ENCODE data around the gene DNALI1. TPM values are rescaled to one million over a fixed set of nuclear protein-coding genes. Genes with fewer than 3 reads are reported as not detected.
A peak's percentile ranks its signal among the peaks of the same experiment; 100 is the strongest.

Gene DNALI1
- total and polyA plus RNA-seq, 2 donors (not counting 3 experiments of a cell fraction or from before 2014, with no cell fraction given): 5.2 to 8.1 TPM

- FAIRE-seq: peak; percentile 92
- DNase-seq (ENCODE audit: low read depth, low spot score): peak; percentile 81
- Histone ChIP-seq H3K4me3 (replicated peaks in 1 of 3; ENCODE audit: insufficient read depth in 1 of 3, low read depth in 1 of 3, low read length in 3 of 3) (no peak overlapping the region), H3K9me3 (replicated peaks; ENCODE audit: control insufficient read depth, insufficient read depth, low read length) (no peaks in the 10 kb centered on the region), H3K9me1 (replicated peaks; ENCODE audit: control insufficient read depth, extremely low read depth, insufficient read depth, low read length) (no peaks in the 10 kb centered on the region), H3K79me2 (ENCODE audit: control insufficient read depth, insufficient read depth, low read length) (no peaks in the 10 kb centered on the region), H3K4me1 (ENCODE audit: control insufficient read depth, extremely low read depth, insufficient read depth, low read length) (peaks cover 36% of the 10 kb centered on the region), H3K27ac (ENCODE audit: insufficient read depth, low read depth, low read length) (peak overlapping the region; percentile 72), H2AFZ (ENCODE audit: low read depth, low read length) (no peak overlapping the region), H3K36me3 (ENCODE audit: control insufficient read depth in 2 of 2, extremely low read depth in 1 of 2, insufficient read depth in 2 of 2, low read length in 2 of 2) (peaks cover 15 to 21% of the 10 kb centered on the region in 2 experiments), H3K9ac (replicated peaks; ENCODE audit: extremely low read depth, insufficient read depth, low read length) (peak overlapping the region; percentile 48), H3K4me2 (ENCODE audit: insufficient read depth, low read length) (peak overlapping the region; percentile 14), H3K27me3 (ENCODE audit: control insufficient read depth in 2 of 2, insufficient read depth in 2 of 2, low read length in 2 of 2) (no peaks in the 10 kb centered on the region), H4K20me1 (replicated peaks; ENCODE audit: control insufficient read depth, extremely low read depth, insufficient read depth, low read length) (no peaks in the 10 kb centered on the region)
- dilution Hi-C loops (cut with MboI; ENCODE audit: extremely low pct_ligation_motif_present, low sequenced_read_pairs) (no loop called here), intact Hi-C loops (cut with micrococcal nuclease) (loop anchor here (1.0 to 10.0 kb wide), 4 partner anchors 41 to 440 kb away; partner anchors contain the start of genes MEAF6 and UTP11)
- BruUV-seq (replicated peaks): TSS peak; percentile 79
- TF ChIP-seq CTCF (IDR thresholded peaks at IDR 0.05; ENCODE audit: extremely low read depth in 1 of 2, insufficient read depth in 1 of 2, low read depth in 1 of 2, low read length in 2 of 2) (no peak), GATA2 (IDR thresholded peaks at IDR 0.05; ENCODE audit: insufficient read depth, insufficient read length, low read depth, low read length) (peak; percentile 56), FOS (IDR thresholded peaks at IDR 0.05; ENCODE audit: borderline replicate concordance, insufficient read depth, low read length) (peak; percentile 89), JUN (IDR thresholded peaks at IDR 0.05; ENCODE audit: borderline replicate concordance, insufficient read depth, insufficient read length, low read depth) (peak; percentile 79)
- POLR2A ChIA-PET: interaction anchor here (0.6 kb wide), 1 partner anchor 1461 kb away, joined by 4 read pairs; no protein-coding TSS in a partner anchor
- CTCF ChIA-PET: interaction anchor here (0.6 to 1.5 kb wide), 8 partner anchors 12 to 1140 kb away, joined by 3 to 6 read pairs (median 4); partner anchors contain the start of genes DNALI1 and MEAF6
Measured at GRCh38 chr1:37574834-37575480, 18.2 kb downstream of the DNALI1 start.
